ENCODE data around the gene ORM2.

DNA sequence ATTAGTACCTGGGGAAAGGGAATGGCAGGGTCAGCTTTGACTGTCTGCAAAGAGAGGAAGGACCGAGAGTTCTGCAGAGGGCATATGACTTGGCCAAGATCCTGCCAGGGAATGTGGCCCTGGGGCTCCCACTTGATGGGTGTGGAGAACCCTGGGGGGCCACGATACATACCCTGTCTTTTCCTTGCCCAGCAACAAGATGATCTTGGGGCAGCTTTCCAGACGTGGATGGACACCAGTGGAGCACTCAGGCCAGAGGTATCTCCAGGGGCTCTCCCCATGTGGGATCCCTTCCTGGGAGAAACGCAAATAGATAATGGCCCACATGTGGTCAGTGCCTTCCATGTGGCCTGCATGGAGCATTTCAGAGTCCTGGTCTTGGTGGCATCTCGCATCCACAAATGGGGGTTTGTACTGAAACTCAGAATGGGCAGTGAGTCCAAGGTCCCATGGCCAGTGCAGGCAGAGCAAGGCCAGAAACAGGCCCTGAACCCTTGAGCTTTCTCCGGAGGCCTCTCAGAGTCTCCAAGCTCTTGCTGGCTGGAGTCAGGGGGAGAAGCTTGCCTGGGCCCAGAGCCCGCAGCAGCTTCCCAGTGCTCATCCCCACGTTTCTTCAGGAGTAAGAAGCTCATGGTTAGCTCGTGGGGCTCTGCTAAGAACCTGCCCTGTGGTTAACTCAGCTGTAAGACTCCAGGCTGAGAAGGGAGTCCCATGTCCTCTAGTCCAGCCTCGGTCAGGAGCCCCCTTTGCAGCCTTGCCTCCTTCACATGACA lies 25.1 kb upstream of the ORM2 start:
- TF ChIP-seq, protein P1, sequence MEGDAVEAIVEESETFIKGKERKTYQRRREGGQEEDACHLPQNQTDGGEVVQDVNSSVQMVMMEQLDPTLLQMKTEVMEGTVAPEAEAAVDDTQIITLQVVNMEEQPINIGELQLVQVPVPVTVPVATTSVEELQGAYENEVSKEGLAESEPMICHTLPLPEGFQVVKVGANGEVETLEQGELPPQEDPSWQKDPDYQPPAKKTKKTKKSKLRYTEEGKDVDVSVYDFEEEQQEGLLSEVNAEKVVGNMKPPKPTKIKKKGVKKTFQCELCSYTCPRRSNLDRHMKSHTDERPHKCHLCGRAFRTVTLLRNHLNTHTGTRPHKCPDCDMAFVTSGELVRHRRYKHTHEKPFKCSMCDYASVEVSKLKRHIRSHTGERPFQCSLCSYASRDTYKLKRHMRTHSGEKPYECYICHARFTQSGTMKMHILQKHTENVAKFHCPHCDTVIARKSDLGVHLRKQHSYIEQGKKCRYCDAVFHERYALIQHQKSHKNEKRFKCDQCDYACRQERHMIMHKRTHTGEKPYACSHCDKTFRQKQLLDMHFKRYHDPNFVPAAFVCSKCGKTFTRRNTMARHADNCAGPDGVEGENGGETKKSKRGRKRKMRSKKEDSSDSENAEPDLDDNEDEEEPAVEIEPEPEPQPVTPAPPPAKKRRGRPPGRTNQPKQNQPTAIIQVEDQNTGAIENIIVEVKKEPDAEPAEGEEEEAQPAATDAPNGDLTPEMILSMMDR (IDR thresholded peaks at IDR 0.05; ENCODE audit: low read depth, low read length, poor library complexity, severe bottlenecking) = no peak
- no peak for TF ChIP-seq EZH2phosphoT487 (IDR thresholded peaks at IDR 0.05; ENCODE audit: borderline replicate concordance, low read length)

All from DOHH2 (cell line).